K562 (cell line): Measurements from ENCODE around the gene ARHGDIA.

Source experiments
- CEBPB ChIP-seq: fragments of 450-650 bp; IDR thresholded peaks from 2 replicates; pipeline ENCODE4 v1.6.1; 2016; ENCODE audit warnings: missing genetic modification characterization, missing compliant biosample characterization
- ZNF707 ChIP-seq: fragments of 250-450 bp; sonication (Bioruptor Pico); conservative IDR thresholded peaks from 2 replicates; pipeline ENCODE4 v1.8.0; 2022; ENCODE audit warnings: inconsistent platforms, mild to moderate bottlenecking, moderate library complexity

DNA sequence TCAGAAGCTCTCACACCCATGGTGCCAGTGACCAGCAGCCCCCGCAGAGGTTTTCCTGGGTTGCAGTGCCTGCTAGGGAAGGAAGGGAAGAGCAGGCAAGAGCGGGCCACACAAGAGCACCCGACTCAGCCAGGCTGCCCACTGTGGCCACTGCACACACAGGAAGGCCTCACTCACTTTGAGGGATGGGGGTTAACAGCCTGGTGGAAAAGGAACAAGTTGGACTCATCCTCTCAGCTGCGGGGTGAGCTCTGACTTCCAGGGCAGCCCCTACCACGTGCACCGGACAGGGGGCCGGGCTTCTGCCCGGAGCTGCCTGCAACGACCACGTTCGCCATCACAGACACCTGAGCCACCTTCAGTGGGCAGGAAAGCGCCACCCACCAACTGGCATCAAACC, 18.9 kb downstream of the ARHGDIA start:
- TF ChIP-seq CEBPB (tag) (no peak), ZNF707 (CRISPR knock-in tag) (no peak)
